SK-N-SH treated with all-trans-retinoic acid at 6 μM for 48 hours (cell line): Measurements from ENCODE around the gene SRD5A3.

Experiments used
- BACH2 ChIP-seq: fragments of 250-450 bp; sonication (Bioruptor Pico); IDR thresholded peaks from 2 replicates; pipeline ENCODE4 v1.9.0; 2021; ENCODE audit warnings: mild to moderate bottlenecking, borderline replicate concordance
- ISL1 ChIP-seq: fragments of 250-450 bp; sonication (Bioruptor Pico); IDR thresholded peaks from 2 replicates; pipeline ENCODE4 v2.1.2; 2022; ENCODE audit warnings: mild to moderate bottlenecking, moderate library complexity
- RARB ChIP-seq: fragments of 250-450 bp; sonication (Bioruptor Pico); IDR thresholded peaks from 2 replicates; pipeline ENCODE4 v1.8.0; 2021; ENCODE audit warnings: mild to moderate bottlenecking, moderate library complexity
- TCF4 ChIP-seq: fragments of 250-450 bp; sonication (Bioruptor Pico); IDR thresholded peaks from 2 replicates; pipeline ENCODE4 v1.8.0; 2021; ENCODE audit warnings: mild to moderate bottlenecking, moderate library complexity, borderline replicate concordance
- TF ChIP-seq, protein P1 (sequence below): fragments of 250-450 bp; sonication (Bioruptor Pico); IDR thresholded peaks from 2 replicates; pipeline ENCODE4 v1.8.0; 2020; ENCODE audit warnings: mild to moderate bottlenecking, moderate library complexity, borderline replicate concordance

DNA sequence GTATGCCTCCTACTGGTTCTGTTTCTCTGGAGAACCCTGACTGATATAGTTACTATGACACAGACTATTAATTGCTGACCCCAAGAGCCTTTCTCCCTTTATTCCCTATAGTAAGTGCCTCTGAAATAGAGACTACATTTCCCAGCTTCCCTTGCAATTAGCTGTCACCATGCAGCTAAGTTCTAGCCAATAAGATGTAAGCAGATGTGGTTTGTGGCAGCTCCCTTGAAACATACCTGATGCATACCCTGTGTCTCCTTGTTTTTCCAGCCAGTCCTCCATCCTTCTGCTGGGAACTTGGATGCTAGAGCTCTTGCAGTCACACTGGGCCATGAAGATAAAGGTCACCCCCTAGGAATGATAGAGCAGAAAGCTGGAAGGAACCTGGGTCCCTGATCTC, 40.0 kb downstream of the SRD5A3 start:
- TF ChIP-seq RARB (CRISPR knock-in tag) (no peak), TCF4 (no peak), BACH2 (CRISPR knock-in tag) (no peak), ISL1 (no peak)
- TF ChIP-seq, protein P1, sequence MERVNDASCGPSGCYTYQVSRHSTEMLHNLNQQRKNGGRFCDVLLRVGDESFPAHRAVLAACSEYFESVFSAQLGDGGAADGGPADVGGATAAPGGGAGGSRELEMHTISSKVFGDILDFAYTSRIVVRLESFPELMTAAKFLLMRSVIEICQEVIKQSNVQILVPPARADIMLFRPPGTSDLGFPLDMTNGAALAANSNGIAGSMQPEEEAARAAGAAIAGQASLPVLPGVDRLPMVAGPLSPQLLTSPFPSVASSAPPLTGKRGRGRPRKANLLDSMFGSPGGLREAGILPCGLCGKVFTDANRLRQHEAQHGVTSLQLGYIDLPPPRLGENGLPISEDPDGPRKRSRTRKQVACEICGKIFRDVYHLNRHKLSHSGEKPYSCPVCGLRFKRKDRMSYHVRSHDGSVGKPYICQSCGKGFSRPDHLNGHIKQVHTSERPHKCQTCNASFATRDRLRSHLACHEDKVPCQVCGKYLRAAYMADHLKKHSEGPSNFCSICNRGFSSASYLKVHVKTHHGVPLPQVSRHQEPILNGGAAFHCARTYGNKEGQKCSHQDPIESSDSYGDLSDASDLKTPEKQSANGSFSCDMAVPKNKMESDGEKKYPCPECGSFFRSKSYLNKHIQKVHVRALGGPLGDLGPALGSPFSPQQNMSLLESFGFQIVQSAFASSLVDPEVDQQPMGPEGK = no peak
